Kidney (tissue), 14 donors: ENCODE results near the gene ZNF385C. TPM values are rescaled to one million over a fixed set of nuclear protein-coding genes. Genes with fewer than 3 reads are reported as not detected.
"Not testable (repeated sequence)": the region's sequence is repeated elsewhere in the genome, so short reads cannot be mapped to it uniquely, and the experiment has no call there.

ENCODE experiments used
- DNase-seq, 5 donors: peaks; one replicate each; pipeline ENCODE4 v3.0.0-alpha.2; 2013 to 2020
- FAIRE-seq: peaks from 2 replicates; lab custom pipeline; 2012; peaks lifted over from hg19 to GRCh38; lab: Jason Lieb, UNC
- H3K27ac ChIP-seq, 2 donors: one replicate each; pipeline ENCODE4 v1.7.0; 2013; ENCODE audit warnings: low read depth in 2 of 2, low read length in 2 of 2, inconsistent platforms in 1 of 2
- H3K27me3 ChIP-seq: one replicate; pipeline ENCODE4 v1.7.1; 2013; ENCODE audit warnings: low read length, inconsistent platforms; ENCODE audit not compliant: control insufficient read depth, insufficient read depth
- H3K36me3 ChIP-seq, 3 donors: one replicate each; pipeline versions ENCODE4 v1.7.0 to v1.7.1; 2013; ENCODE audit warnings: low read length in 3 of 3, control low read depth in 1 of 3, inconsistent platforms in 1 of 3; ENCODE audit not compliant: insufficient read depth in 3 of 3, control insufficient read depth in 2 of 3
- H3K4me1 ChIP-seq, 3 donors: one replicate each; pipeline versions ENCODE4 v1.7.0 to v1.7.1; 2013; ENCODE audit warnings: low read length in 3 of 3, inconsistent platforms in 1 of 3, low read depth in 1 of 3; ENCODE audit not compliant: control insufficient read depth in 2 of 3, insufficient read depth in 2 of 3
- H3K4me3 ChIP-seq, 3 donors: one replicate each; pipeline versions ENCODE4 v1.7.0 to v1.8.1; 2013; ENCODE audit warnings: low read length in 3 of 3, control low read depth in 1 of 3, inconsistent platforms in 1 of 3
- H3K9ac ChIP-seq, 3 donors: one replicate each; pipeline versions ENCODE4 v1.7.0 to v1.7.1; 2013; ENCODE audit warnings: low read length in 3 of 3, control low read depth in 1 of 3, inconsistent platforms in 1 of 3
- H3K9me3 ChIP-seq, 3 donors: one replicate each; pipeline versions ENCODE4 v1.7.0 to v1.7.1; 2013; ENCODE audit warnings: low read length in 3 of 3, control low read depth in 1 of 3, inconsistent platforms in 1 of 3; ENCODE audit not compliant: control insufficient read depth in 2 of 3, insufficient read depth in 1 of 3
- CTCF ChIP-seq: IDR thresholded peaks from 3 replicates; pipeline ENCODE4 v1.5.1; 2012; ENCODE audit warnings: mild to moderate bottlenecking, moderate library complexity, borderline replicate concordance; ENCODE audit not compliant: insufficient read depth; ENCODE audit errors: extremely low read depth
- intact Hi-C: fragments of 100-400 bp; cut with DNase I; formaldehyde crosslinking; loops from one replicate; pipeline ENCODE4 v1.11.1; 2022
- polyA plus RNA-seq: library from polyadenylated mRNA; stranded (reverse); fragments of 350-450 nt; fragmentation: Illumina TruSeq; extraction: RNeasy Lipid Tissue Mini Kit (QIAGEN cat#74804); gene quantifications from one replicate; pipeline ENCODE4 v1.2.3, GENCODE V29; 2014; ENCODE audit warnings: low read depth, low replicate concordance; ENCODE audit not compliant: insufficient read depth
- total RNA-seq: library from RNA; stranded (reverse); fragmentation: NEBNext Ultra II Directional; extraction: Animal tissue kit (Norgen Biotek cat#: 25700); gene quantifications from one replicate; pipeline ENCODE4 v1.2.1, GENCODE V29; 2021
- donor health status: control.
- donor health status: control.
- donor health status: control.
- donor health status: control.
- donor health status: control.
- donor health status: DM: yes; HTN: yes; CAD: no.
- donor health status: Normal renal cell carcinoma (clear cell type).

Gene ZNF385C
- total and polyA plus RNA-seq, 2 donors from 2014 or later, result 1.1 to 1.2 TPM

GRCh38 chr17:42142371-42142896 lies 44.2 kb upstream of the ZNF385C start:
- DNase-seq (no peak), FAIRE-seq (no peak)
- intact Hi-C loops, result no loop called here
- Histone ChIP-seq H3K9me3 (no peaks in the 10 kb centered on the region), H3K36me3 (peaks cover 2 to 6% (median 2%) of the 10 kb centered on the region in 3 donors), H3K4me1 (peaks cover 0 to 30% (median 20%) of the 10 kb centered on the region in 3 donors), H3K4me3 (no peak overlapping the region), H3K27ac (peak overlapping the region in 1 of 2 donors; percentile 59), H3K9ac (no peak overlapping the region), H3K27me3 (no peaks in the 10 kb centered on the region)
- no peak for TF ChIP-seq CTCF

- intact Hi-C loops, result no loop called here
- TF ChIP-seq CTCF, result no peak
- no peak for DNase-seq
- Histone ChIP-seq H3K4me3 (no peak overlapping the region), H3K9ac (no peak overlapping the region), H3K27me3 (no peaks in the 10 kb centered on the region), H3K27ac (no peak overlapping the region), H3K9me3 (no peaks in the 10 kb centered on the region), H3K4me1 (peaks cover 0 to 34% (median 24%) of the 10 kb centered on the region in 3 donors), H3K36me3 (peaks cover 0 to 6% (median 2%) of the 10 kb centered on the region in 3 donors)
- no peak for FAIRE-seq
Observed at GRCh38 chr17:42141382-42141781, 43.1 kb upstream of the ZNF385C start.

GRCh38 chr17:42140690-42141089 lies 42.4 kb upstream of the ZNF385C start:
- H3K36me3 ChIP-seq, H3K9me3 ChIP-seq, FAIRE-seq, H3K9ac ChIP-seq, H3K27me3 ChIP-seq, DNase-seq, intact Hi-C loops, H3K27ac ChIP-seq, H3K4me3 ChIP-seq: not testable (repeated sequence)
- H3K4me1 ChIP-seq, result peaks cover 5 to 39% (median 31%) of the 10 kb centered on the region in 3 donors

GRCh38 chr17:42138749-42139492 lies 40.6 kb upstream of the ZNF385C start:
- Histone ChIP-seq H3K27ac (peak overlapping the region; percentile 1 to 51), H3K27me3 (no peaks in the 10 kb centered on the region), H3K9me3 (no peaks in the 10 kb centered on the region), H3K4me3 (no peak overlapping the region), H3K4me1 (peaks cover 8 to 52% (median 47%) of the 10 kb centered on the region in 3 donors), H3K36me3 (peaks cover 0 to 6% (median 0%) of the 10 kb centered on the region in 3 donors), H3K9ac (peak overlapping the region in 1 of 3 donors; percentile 43)
- FAIRE-seq (no peak), DNase-seq (peak in 2 of 5 donors; percentile 48 to 64)
- intact Hi-C loops, result no loop called here
- no peak for TF ChIP-seq CTCF
